ENCODE measurements around the gene VSX1. TPM values are rescaled to one million over a fixed set of nuclear protein-coding genes. Genes with fewer than 3 reads are reported as not detected.

Gene VSX1
- total and polyA plus RNA-seq, 4 donors, result 0.03 to 0.08 TPM; not detected in 2

DNA sequence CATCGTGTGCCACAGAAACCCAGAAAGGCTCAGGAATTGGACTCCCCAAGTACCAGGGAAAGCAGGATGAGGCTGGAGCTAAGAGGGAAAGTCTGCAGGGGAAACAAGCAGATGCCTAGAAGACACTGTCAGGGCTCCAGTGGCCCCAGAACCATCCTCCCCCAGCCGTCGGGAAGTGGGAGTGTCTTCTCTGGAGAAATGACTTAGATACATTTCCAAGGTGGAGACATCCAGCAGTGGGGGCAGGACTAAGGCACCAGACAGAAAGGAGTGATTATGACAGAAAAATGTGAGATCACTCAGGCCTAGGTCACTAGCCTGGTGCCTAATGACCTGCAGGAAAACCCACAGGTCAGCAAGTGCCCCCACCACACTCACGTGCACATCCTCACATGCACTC, 36.0 kb upstream of the VSX1 start:
- Histone ChIP-seq H3K4me3 (ENCODE audit: low read depth in 1 of 3, low read length in 3 of 3) (no peak overlapping the region), H3K36me3 (ENCODE audit: control insufficient read depth in 4 of 4, insufficient read depth in 3 of 4, low read depth in 1 of 4, low read length in 3 of 4) (no peaks in the 10 kb centered on the region), H3K9me3 (ENCODE audit: control insufficient read depth in 4 of 4, low read length in 3 of 4) (no peaks in the 10 kb centered on the region), H3K9ac (ENCODE audit: low read depth in 1 of 2, low read length in 2 of 2) (no peak overlapping the region), H3K27me3 (ENCODE audit: control insufficient read depth in 4 of 4, insufficient read depth in 4 of 4, low read length in 3 of 4) (no peaks in the 10 kb centered on the region), H3K4me1 (ENCODE audit: control insufficient read depth in 4 of 4, insufficient read depth in 4 of 4, low read length in 3 of 4) (peaks cover 0 to 13% (median 7%) of the 10 kb centered on the region in 4 donors), H3K27ac (ENCODE audit: low read depth in 1 of 2, low read length in 2 of 2) (no peak overlapping the region)
- TF ChIP-seq FOXA2 (IDR thresholded peaks at IDR 0.05), result no peak
- DNase-seq (ENCODE audit: low spot score), result no peak
- 62% methylated on average over 4 of the region's 4 CpGs for WGBS

DNA sequence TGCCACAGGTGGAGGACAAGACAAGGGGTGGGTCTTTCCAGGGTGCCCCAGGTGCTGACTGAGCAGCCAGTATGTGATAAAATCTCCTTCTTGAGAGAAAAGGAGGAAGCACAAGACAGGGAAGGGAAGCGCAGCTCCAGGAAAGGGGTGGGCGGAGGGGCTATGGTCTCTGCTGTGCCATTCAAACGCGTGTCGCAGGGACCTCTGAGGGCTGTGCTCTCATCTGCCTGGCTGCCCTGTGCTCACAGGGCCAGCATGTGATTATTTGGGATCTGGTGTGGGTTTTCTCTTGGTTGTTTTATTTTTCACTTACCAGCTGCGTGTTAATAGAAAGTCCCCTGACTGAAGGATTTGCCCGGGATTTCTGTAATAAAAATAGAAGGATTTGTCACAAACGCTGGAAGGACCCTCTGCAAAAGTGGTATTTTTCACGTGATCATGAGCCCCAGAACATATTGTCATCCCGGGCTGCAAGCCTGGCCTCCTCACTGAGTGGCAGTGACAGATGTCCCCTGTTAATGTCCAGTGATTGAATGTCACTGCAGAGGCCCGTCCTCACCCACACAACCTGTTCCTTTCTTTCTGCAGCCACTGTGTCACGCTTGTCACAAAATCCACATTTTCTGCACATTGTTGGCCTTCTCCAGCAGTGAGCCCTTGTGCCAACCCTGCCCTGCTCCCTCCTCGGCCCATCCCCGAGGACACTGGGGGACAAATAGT, 35.0 kb upstream of the VSX1 start:
- no peak overlapping the region for H3K9ac ChIP-seq (ENCODE audit: low read depth in 1 of 2, low read length in 2 of 2)
- H3K4me1 ChIP-seq (ENCODE audit: control insufficient read depth in 4 of 4, insufficient read depth in 4 of 4, low read length in 3 of 4), result peaks cover 0 to 13% (median 7%) of the 10 kb centered on the region in 4 donors
- no peaks in the 10 kb centered on the region for H3K27me3 ChIP-seq (ENCODE audit: control insufficient read depth in 4 of 4, insufficient read depth in 4 of 4, low read length in 3 of 4)
- no peaks in the 10 kb centered on the region for H3K36me3 ChIP-seq (ENCODE audit: control insufficient read depth in 4 of 4, insufficient read depth in 3 of 4, low read depth in 1 of 4, low read length in 3 of 4)
- no peak for TF ChIP-seq HNF4G (IDR thresholded peaks at IDR 0.05)
- TF ChIP-seq FOXA2 (IDR thresholded peaks at IDR 0.05), result no peak
- TF ChIP-seq, protein P1, sequence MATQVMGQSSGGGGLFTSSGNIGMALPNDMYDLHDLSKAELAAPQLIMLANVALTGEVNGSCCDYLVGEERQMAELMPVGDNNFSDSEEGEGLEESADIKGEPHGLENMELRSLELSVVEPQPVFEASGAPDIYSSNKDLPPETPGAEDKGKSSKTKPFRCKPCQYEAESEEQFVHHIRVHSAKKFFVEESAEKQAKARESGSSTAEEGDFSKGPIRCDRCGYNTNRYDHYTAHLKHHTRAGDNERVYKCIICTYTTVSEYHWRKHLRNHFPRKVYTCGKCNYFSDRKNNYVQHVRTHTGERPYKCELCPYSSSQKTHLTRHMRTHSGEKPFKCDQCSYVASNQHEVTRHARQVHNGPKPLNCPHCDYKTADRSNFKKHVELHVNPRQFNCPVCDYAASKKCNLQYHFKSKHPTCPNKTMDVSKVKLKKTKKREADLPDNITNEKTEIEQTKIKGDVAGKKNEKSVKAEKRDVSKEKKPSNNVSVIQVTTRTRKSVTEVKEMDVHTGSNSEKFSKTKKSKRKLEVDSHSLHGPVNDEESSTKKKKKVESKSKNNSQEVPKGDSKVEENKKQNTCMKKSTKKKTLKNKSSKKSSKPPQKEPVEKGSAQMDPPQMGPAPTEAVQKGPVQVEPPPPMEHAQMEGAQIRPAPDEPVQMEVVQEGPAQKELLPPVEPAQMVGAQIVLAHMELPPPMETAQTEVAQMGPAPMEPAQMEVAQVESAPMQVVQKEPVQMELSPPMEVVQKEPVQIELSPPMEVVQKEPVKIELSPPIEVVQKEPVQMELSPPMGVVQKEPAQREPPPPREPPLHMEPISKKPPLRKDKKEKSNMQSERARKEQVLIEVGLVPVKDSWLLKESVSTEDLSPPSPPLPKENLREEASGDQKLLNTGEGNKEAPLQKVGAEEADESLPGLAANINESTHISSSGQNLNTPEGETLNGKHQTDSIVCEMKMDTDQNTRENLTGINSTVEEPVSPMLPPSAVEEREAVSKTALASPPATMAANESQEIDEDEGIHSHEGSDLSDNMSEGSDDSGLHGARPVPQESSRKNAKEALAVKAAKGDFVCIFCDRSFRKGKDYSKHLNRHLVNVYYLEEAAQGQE (IDR thresholded peaks at IDR 0.05), result no peak
- TF ChIP-seq, protein P2, sequence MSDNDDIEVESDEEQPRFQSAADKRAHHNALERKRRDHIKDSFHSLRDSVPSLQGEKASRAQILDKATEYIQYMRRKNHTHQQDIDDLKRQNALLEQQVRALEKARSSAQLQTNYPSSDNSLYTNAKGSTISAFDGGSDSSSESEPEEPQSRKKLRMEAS (IDR thresholded peaks at IDR 0.05), result no peak
- no peak for TF ChIP-seq YY1 (IDR thresholded peaks at IDR 0.05)
- no peak for TF ChIP-seq TAF1 (conservative IDR thresholded peaks at IDR 0.05)
- no peak for TF ChIP-seq SP1 (IDR thresholded peaks at IDR 0.05)
- TF ChIP-seq GABPA (IDR thresholded peaks at IDR 0.05 in 1 of 2, conservative IDR thresholded peaks at IDR 0.05 in 1 of 2), result no peak
- no peak for TF ChIP-seq NR2F2 (IDR thresholded peaks at IDR 0.05)
- TF ChIP-seq, protein P3, sequence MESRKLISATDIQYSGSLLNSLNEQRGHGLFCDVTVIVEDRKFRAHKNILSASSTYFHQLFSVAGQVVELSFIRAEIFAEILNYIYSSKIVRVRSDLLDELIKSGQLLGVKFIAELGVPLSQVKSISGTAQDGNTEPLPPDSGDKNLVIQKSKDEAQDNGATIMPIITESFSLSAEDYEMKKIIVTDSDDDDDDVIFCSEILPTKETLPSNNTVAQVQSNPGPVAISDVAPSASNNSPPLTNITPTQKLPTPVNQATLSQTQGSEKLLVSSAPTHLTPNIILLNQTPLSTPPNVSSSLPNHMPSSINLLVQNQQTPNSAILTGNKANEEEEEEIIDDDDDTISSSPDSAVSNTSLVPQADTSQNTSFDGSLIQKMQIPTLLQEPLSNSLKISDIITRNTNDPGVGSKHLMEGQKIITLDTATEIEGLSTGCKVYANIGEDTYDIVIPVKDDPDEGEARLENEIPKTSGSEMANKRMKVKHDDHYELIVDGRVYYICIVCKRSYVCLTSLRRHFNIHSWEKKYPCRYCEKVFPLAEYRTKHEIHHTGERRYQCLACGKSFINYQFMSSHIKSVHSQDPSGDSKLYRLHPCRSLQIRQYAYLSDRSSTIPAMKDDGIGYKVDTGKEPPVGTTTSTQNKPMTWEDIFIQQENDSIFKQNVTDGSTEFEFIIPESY (IDR thresholded peaks at IDR 0.05), result no peak
- TF ChIP-seq RAD21 (IDR thresholded peaks at IDR 0.05), result no peak
- TF ChIP-seq FOXA1 (IDR thresholded peaks at IDR 0.05), result no peak
- TF ChIP-seq JUND (IDR thresholded peaks at IDR 0.05), result no peak
- no peak for TF ChIP-seq RXRA (IDR thresholded peaks at IDR 0.05)
- H3K27ac ChIP-seq (ENCODE audit: low read depth in 1 of 2, low read length in 2 of 2), result no peak overlapping the region
- no peak overlapping the region for H3K4me3 ChIP-seq (ENCODE audit: low read depth in 1 of 3, low read length in 3 of 3)
- no peak for DNase-seq (ENCODE audit: low spot score)
- no peaks in the 10 kb centered on the region for H3K9me3 ChIP-seq (ENCODE audit: control insufficient read depth in 4 of 4, low read length in 3 of 4)
- WGBS, result 77% methylated on average over 14 of the region's 14 CpGs
